ENCODE results near the gene ZNF710. TPM values are rescaled to one million over a fixed set of nuclear protein-coding genes. Genes with fewer than 3 reads are reported as not detected.

Gene ZNF710
- total and polyA plus RNA-seq, 2 of the 8 experiments (the other 6 are each of a cell fraction or from before 2014, with no cell fraction given) = 10.5 to 24.0 TPM

DNA sequence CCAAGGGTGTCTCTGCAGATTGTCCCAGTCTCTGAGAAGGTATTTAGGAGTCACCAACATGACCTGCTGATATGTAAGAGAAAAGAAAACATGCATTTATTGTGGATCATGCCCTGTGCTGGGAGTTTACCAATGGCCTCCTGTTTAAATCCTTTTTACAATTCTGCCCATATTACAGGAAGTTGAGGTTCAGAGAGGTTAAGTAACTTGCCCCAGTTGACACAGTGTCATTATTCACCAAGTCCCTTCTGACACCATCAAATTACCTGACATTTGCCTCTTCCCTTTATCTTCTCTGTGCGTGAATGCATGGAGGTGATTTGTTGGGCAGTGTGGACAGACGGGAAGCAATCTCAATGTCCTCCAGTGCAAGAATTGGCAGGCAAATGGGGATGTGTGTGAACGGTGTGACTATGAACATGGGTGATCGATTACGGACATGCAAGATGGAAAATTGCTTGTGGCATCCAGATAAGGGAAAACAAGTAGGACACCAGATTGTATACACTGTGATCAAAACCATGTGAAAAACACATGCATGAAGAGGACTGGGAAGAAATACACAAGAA, 27.3 kb downstream of the ZNF710 start (continued):
- TF ChIP-seq, protein P1, sequence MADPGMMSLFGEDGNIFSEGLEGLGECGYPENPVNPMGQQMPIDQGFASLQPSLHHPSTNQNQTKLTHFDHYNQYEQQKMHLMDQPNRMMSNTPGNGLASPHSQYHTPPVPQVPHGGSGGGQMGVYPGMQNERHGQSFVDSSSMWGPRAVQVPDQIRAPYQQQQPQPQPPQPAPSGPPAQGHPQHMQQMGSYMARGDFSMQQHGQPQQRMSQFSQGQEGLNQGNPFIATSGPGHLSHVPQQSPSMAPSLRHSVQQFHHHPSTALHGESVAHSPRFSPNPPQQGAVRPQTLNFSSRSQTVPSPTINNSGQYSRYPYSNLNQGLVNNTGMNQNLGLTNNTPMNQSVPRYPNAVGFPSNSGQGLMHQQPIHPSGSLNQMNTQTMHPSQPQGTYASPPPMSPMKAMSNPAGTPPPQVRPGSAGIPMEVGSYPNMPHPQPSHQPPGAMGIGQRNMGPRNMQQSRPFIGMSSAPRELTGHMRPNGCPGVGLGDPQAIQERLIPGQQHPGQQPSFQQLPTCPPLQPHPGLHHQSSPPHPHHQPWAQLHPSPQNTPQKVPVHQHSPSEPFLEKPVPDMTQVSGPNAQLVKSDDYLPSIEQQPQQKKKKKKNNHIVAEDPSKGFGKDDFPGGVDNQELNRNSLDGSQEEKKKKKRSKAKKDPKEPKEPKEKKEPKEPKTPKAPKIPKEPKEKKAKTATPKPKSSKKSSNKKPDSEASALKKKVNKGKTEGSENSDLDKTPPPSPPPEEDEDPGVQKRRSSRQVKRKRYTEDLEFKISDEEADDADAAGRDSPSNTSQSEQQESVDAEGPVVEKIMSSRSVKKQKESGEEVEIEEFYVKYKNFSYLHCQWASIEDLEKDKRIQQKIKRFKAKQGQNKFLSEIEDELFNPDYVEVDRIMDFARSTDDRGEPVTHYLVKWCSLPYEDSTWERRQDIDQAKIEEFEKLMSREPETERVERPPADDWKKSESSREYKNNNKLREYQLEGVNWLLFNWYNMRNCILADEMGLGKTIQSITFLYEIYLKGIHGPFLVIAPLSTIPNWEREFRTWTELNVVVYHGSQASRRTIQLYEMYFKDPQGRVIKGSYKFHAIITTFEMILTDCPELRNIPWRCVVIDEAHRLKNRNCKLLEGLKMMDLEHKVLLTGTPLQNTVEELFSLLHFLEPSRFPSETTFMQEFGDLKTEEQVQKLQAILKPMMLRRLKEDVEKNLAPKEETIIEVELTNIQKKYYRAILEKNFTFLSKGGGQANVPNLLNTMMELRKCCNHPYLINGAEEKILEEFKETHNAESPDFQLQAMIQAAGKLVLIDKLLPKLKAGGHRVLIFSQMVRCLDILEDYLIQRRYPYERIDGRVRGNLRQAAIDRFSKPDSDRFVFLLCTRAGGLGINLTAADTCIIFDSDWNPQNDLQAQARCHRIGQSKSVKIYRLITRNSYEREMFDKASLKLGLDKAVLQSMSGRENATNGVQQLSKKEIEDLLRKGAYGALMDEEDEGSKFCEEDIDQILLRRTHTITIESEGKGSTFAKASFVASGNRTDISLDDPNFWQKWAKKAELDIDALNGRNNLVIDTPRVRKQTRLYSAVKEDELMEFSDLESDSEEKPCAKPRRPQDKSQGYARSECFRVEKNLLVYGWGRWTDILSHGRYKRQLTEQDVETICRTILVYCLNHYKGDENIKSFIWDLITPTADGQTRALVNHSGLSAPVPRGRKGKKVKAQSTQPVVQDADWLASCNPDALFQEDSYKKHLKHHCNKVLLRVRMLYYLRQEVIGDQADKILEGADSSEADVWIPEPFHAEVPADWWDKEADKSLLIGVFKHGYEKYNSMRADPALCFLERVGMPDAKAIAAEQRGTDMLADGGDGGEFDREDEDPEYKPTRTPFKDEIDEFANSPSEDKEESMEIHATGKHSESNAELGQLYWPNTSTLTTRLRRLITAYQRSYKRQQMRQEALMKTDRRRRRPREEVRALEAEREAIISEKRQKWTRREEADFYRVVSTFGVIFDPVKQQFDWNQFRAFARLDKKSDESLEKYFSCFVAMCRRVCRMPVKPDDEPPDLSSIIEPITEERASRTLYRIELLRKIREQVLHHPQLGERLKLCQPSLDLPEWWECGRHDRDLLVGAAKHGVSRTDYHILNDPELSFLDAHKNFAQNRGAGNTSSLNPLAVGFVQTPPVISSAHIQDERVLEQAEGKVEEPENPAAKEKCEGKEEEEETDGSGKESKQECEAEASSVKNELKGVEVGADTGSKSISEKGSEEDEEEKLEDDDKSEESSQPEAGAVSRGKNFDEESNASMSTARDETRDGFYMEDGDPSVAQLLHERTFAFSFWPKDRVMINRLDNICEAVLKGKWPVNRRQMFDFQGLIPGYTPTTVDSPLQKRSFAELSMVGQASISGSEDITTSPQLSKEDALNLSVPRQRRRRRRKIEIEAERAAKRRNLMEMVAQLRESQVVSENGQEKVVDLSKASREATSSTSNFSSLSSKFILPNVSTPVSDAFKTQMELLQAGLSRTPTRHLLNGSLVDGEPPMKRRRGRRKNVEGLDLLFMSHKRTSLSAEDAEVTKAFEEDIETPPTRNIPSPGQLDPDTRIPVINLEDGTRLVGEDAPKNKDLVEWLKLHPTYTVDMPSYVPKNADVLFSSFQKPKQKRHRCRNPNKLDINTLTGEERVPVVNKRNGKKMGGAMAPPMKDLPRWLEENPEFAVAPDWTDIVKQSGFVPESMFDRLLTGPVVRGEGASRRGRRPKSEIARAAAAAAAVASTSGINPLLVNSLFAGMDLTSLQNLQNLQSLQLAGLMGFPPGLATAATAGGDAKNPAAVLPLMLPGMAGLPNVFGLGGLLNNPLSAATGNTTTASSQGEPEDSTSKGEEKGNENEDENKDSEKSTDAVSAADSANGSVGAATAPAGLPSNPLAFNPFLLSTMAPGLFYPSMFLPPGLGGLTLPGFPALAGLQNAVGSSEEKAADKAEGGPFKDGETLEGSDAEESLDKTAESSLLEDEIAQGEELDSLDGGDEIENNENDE (IDR thresholded peaks at IDR 0.05; ENCODE audit: insufficient replicate concordance, low read length) = no peak
- no peak for TF ChIP-seq JUND (IDR thresholded peaks at IDR 0.05; ENCODE audit: low read length)
- no peak for TF ChIP-seq SRF (IDR thresholded peaks at IDR 0.05; ENCODE audit: low read depth, low read length)
- TF ChIP-seq HDAC6 (IDR thresholded peaks at IDR 0.05; ENCODE audit: low read depth, low read length) = no peak
- no peak for TF ChIP-seq NRF1 (IDR thresholded peaks at IDR 0.05; ENCODE audit: low read depth, low read length)
- no peak for TF ChIP-seq SP2 (IDR thresholded peaks at IDR 0.05; ENCODE audit: low read length)
- TF ChIP-seq, protein P2, sequence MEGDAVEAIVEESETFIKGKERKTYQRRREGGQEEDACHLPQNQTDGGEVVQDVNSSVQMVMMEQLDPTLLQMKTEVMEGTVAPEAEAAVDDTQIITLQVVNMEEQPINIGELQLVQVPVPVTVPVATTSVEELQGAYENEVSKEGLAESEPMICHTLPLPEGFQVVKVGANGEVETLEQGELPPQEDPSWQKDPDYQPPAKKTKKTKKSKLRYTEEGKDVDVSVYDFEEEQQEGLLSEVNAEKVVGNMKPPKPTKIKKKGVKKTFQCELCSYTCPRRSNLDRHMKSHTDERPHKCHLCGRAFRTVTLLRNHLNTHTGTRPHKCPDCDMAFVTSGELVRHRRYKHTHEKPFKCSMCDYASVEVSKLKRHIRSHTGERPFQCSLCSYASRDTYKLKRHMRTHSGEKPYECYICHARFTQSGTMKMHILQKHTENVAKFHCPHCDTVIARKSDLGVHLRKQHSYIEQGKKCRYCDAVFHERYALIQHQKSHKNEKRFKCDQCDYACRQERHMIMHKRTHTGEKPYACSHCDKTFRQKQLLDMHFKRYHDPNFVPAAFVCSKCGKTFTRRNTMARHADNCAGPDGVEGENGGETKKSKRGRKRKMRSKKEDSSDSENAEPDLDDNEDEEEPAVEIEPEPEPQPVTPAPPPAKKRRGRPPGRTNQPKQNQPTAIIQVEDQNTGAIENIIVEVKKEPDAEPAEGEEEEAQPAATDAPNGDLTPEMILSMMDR (IDR thresholded peaks at IDR 0.05; ENCODE audit: control extremely low read depth in 1 of 3, insufficient read depth in 1 of 3, low read depth in 1 of 3, low read length in 3 of 3) = no peak
- TF ChIP-seq, protein P3, sequence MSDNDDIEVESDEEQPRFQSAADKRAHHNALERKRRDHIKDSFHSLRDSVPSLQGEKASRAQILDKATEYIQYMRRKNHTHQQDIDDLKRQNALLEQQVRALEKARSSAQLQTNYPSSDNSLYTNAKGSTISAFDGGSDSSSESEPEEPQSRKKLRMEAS (IDR thresholded peaks at IDR 0.05) = no peak
- no peak for TF ChIP-seq RFX5 (IDR thresholded peaks at IDR 0.05; ENCODE audit: borderline replicate concordance, low read depth, low read length)

Measured in H1 (cell line).